Measurements from ENCODE around the gene FBXL7. TPM values are rescaled to one million over a fixed set of nuclear protein-coding genes. Genes with fewer than 3 reads are reported as not detected.

FBXL7 gene
- total and polyA plus RNA-seq, 2 of the 8 experiments (the other 6 are each of a cell fraction or from before 2014, with no cell fraction given) = 17.7 to 17.8 TPM

DNA sequence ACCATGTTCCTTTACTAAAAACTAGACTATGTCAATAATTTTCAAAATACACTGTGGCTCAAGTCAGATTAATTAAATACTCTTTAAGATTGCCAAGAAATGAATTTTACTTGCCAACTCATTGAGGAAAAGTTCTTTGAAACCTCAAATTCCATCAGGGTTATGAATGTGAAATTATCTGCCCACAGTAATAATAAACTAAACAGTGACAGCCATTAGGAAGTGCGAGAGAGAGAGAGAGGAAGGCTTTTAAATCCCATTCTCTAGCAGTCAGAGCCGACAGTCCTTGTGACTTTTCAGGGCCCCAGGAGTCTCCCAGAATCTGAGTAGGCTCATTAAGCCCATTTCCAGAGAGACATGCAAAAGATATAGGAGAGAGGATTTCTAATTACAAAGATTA, 443.5 kb downstream of the FBXL7 start:
- H3K4ac ChIP-seq (replicated peaks; ENCODE audit: insufficient read length, low read depth, low read length) = no peak overlapping the region
- no peak overlapping the region for H2AK5ac ChIP-seq (ENCODE audit: low read depth, low read length)
- H3K4me1 ChIP-seq (replicated peaks in 1 of 4; ENCODE audit: control insufficient read depth in 3 of 4, insufficient read depth in 4 of 4, low read length in 3 of 4) = no peaks in the 10 kb centered on the region
- no peak overlapping the region for H3K9ac ChIP-seq (replicated peaks in 1 of 4; ENCODE audit: extremely low read depth in 1 of 4, low read depth in 3 of 4, low read length in 3 of 4)
- no peaks in the 10 kb centered on the region for H3K27me3 ChIP-seq (replicated peaks in 1 of 4; ENCODE audit: control insufficient read depth in 3 of 4, extremely low read depth in 1 of 4, insufficient read depth in 3 of 4, low read length in 3 of 4)
- H4K8ac ChIP-seq (ENCODE audit: extremely low read depth, insufficient read depth, low read length) = no peak overlapping the region
- DNase-seq (ENCODE audit: low read depth in 1 of 2, low spot score in 2 of 2) = no peak
- H3K56ac ChIP-seq (replicated peaks; ENCODE audit: insufficient read length, low read depth, low read length) = no peak overlapping the region
- no peak overlapping the region for H2AFZ ChIP-seq (ENCODE audit: low read length)
- no peak overlapping the region for H3K23ac ChIP-seq (ENCODE audit: insufficient read length)
- ChIA-PET CTCF (ENCODE audit: partially characterized antibody) (no interaction called here), POLR2A (ENCODE audit: partially characterized antibody) (no interaction called here)
- H3K79me1 ChIP-seq (ENCODE audit: low read depth, low read length) = no peaks in the 10 kb centered on the region
- H3K4me3 ChIP-seq (ENCODE audit: extremely low read depth in 1 of 4, insufficient read depth in 2 of 4, low read depth in 3 of 4, low read length in 4 of 4) = no peak overlapping the region
- WGBS, 2 experiments (ENCODE audit: extremely low coverage in 1 of 2, insufficient coverage in 1 of 2, insufficient read length in 1 of 2, insufficient replicate concordance in 2 of 2, low coverage in 1 of 2, low lambda C conversion rate in 2 of 2, missing lambda C conversion rate in 1 of 2) = 80% methylated on average over 2 of the region's 2 CpGs; no CpG with 5 or more reads in 1 of the 2 experiments
- no peak overlapping the region for H2BK20ac ChIP-seq (ENCODE audit: low read length)
- H2BK120ac ChIP-seq (replicated peaks; ENCODE audit: low read depth, low read length) = no peak overlapping the region
- no peaks in the 10 kb centered on the region for H4K20me1 ChIP-seq (replicated peaks in 1 of 2; ENCODE audit: control insufficient read depth in 1 of 2, insufficient read depth in 2 of 2, low read length in 2 of 2)
- H2BK15ac ChIP-seq (ENCODE audit: low read length) = no peak overlapping the region
- H3K14ac ChIP-seq (ENCODE audit: insufficient read length) = no peak overlapping the region
- no peak overlapping the region for H4K5ac ChIP-seq (ENCODE audit: insufficient read length, low read depth, low read length)
- no peaks in the 10 kb centered on the region for H3K36me3 ChIP-seq (ENCODE audit: control insufficient read depth in 2 of 4, insufficient read depth in 4 of 4, low read length in 3 of 4)
- H3K27ac ChIP-seq (ENCODE audit: low read depth, low read length) = no peak overlapping the region
- no peak overlapping the region for H2BK5ac ChIP-seq (ENCODE audit: low read depth, low read length)
- no peaks in the 10 kb centered on the region for H3K9me3 ChIP-seq (ENCODE audit: insufficient read depth in 2 of 2, low read depth in 1 of 2, low read length in 1 of 2)
- FAIRE-seq = no peak
- H3K4me2 ChIP-seq (ENCODE audit: insufficient read depth in 1 of 2, low read depth in 2 of 2, low read length in 2 of 2) = no peak overlapping the region
- 0 out of 2 replicates have a peak, but pooled peaks cover 2% of the 10 kb centered on the region for H3K23me2 ChIP-seq (ENCODE audit: low read depth, low read length)
- H4K91ac ChIP-seq (replicated peaks; ENCODE audit: insufficient read length, low read length) = no peak overlapping the region
- no peak for TF ChIP-seq SUZ12 (IDR thresholded peaks at IDR 0.05; ENCODE audit: low read length)
- TF ChIP-seq SP2 (IDR thresholded peaks at IDR 0.05; ENCODE audit: low read length) = no peak
- TF ChIP-seq CTBP2 (IDR thresholded peaks at IDR 0.05; ENCODE audit: borderline replicate concordance, insufficient read depth, insufficient read length, low read length) = no peak
- no peak for TF ChIP-seq TAF7 (optimal IDR thresholded peaks at IDR 0.05; ENCODE audit: borderline replicate concordance, low read depth, low read length)
- no peak for TF ChIP-seq POLR2A (IDR thresholded peaks at IDR 0.05; ENCODE audit: control extremely low read depth in 1 of 2, low read depth in 2 of 2, low read length in 2 of 2)
- no peak for TF ChIP-seq RFX5 (IDR thresholded peaks at IDR 0.05; ENCODE audit: borderline replicate concordance, low read depth, low read length)
- TF ChIP-seq SP1 (IDR thresholded peaks at IDR 0.05; ENCODE audit: low read depth, low read length) = no peak
- H3K79me2 ChIP-seq (ENCODE audit: control insufficient read depth in 1 of 2, insufficient read depth in 2 of 2, low read length in 2 of 2) = no peaks in the 10 kb centered on the region
- H3K18ac ChIP-seq (ENCODE audit: extremely low read depth, low read length) = no peak overlapping the region
- H2BK12ac ChIP-seq (ENCODE audit: low read depth, low read length) = no peak overlapping the region

Measured in H1 (cell line).